ENCODE results near the gene KIF5B. TPM values are rescaled to one million over a fixed set of nuclear protein-coding genes. Genes with fewer than 3 reads are reported as not detected.

Gene KIF5B
- total RNA-seq, 1 experiment from 2014 or later = 117 TPM

- Histone ChIP-seq H3K9me3 (ENCODE audit: control insufficient read depth in 1 of 2, insufficient read depth in 1 of 2, low read depth in 1 of 2, low read length in 2 of 2) (no peaks in the 10 kb centered on the region), H4K20me1 (ENCODE audit: insufficient read depth) (no peaks in the 10 kb centered on the region), H3K27me3 (ENCODE audit: insufficient read depth, low read length) (no peaks in the 10 kb centered on the region), H3K4me2 (ENCODE audit: low read length) (no peak overlapping the region), H3K9ac (ENCODE audit: low read length) (no peak overlapping the region), H3K79me2 (ENCODE audit: insufficient read depth, low read length) (no peaks in the 10 kb centered on the region), H3K4me1 (ENCODE audit: control insufficient read depth in 1 of 2, insufficient read depth in 2 of 2, low read length in 2 of 2) (no peaks in the 10 kb centered on the region), H3K4me3 (replicated peaks in 1 of 2; ENCODE audit: low read depth in 1 of 2, low read length in 2 of 2) (no peak overlapping the region), H3K36me3 (ENCODE audit: control insufficient read depth in 1 of 2, insufficient read depth in 2 of 2, low read length in 2 of 2) (no peaks in the 10 kb centered on the region), H3K9me2 (ENCODE audit: insufficient read depth) (no peaks in the 10 kb centered on the region), H3K27ac (ENCODE audit: low read depth, low read length) (no peak overlapping the region), H2AFZ (ENCODE audit: low read depth, low read length, poor library complexity, severe bottlenecking) (no peak overlapping the region)
- TF ChIP-seq ZFX (IDR thresholded peaks at IDR 0.05) (no peak), CEBPB (IDR thresholded peaks at IDR 0.05; ENCODE audit: low read depth) (peak; percentile 24; the same call in 1 of the 2 replicates), SP1 (IDR thresholded peaks at IDR 0.05; ENCODE audit: low read depth) (no peak), POLR2A (IDR thresholded peaks at IDR 0.05; ENCODE audit: borderline replicate concordance, extremely low read depth, insufficient read depth, insufficient read length) (no peak), JUND (IDR thresholded peaks at IDR 0.05) (no peak), POLR2AphosphoS5 (IDR thresholded peaks at IDR 0.05; ENCODE audit: low read depth, low read length) (no peak)
- no TSS peak for BruUV-seq (replicated peaks)
- no peak for DNase-seq (ENCODE audit: low read depth, low spot score)
- ChIA-PET RAD21 (ENCODE audit: low non-redundant PET in 1 of 2, low total read pairs in 2 of 2, uncharacterized antibody in 2 of 2, unreplicated experiment in 2 of 2) (no interaction called here), POLR2A (no interaction called here), CTCF (no interaction called here)
- no peak for ATAC-seq
- intact Hi-C loops (cut with micrococcal nuclease) = no loop called here
Measured at GRCh38 chr10:32065856-32066255, 9.6 kb upstream of the KIF5B start.

DNA sequence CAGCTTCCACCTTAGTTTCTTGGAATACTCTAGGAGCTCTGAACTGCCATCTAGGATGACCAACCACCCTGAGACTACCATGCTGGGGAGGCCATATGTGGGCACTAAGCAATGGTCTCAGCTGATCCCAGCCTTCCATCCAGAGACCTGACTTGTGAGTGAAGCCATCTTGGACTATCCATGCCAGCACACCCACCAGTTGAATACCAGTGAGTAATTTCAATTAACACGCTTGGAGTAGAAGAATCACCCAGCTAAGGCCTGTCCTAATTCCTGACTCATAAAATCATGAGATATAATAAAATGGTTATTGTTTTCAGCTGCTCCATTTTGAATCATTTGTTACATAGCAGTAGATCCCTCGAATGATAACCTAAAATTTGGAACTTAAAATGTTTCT lies 5.2 kb upstream of the KIF5B start:
- intact Hi-C loops (cut with micrococcal nuclease) = no loop called here
- ChIA-PET CTCF (no interaction called here), RAD21 (ENCODE audit: low non-redundant PET in 1 of 2, low total read pairs in 2 of 2, uncharacterized antibody in 2 of 2, unreplicated experiment in 2 of 2) (no interaction called here)

More for the DNA sequence above, 5.2 kb upstream of the KIF5B start:
- no peak for TF ChIP-seq EZH2 (IDR thresholded peaks at IDR 0.05)
- TF ChIP-seq CEBPB (IDR thresholded peaks at IDR 0.05; ENCODE audit: low read depth) = no peak
- no peak for TF ChIP-seq SIN3A (IDR thresholded peaks at IDR 0.05; ENCODE audit: low read depth)
- TF ChIP-seq EZH2phosphoT487 (IDR thresholded peaks at IDR 0.05; ENCODE audit: borderline replicate concordance) = no peak
- TF ChIP-seq TCF7L2 (IDR thresholded peaks at IDR 0.05; ENCODE audit: borderline replicate concordance, extremely low read depth, insufficient read depth, insufficient read length) = no peak
- no peak for TF ChIP-seq JUND (IDR thresholded peaks at IDR 0.05)
- TF ChIP-seq, protein P1, sequence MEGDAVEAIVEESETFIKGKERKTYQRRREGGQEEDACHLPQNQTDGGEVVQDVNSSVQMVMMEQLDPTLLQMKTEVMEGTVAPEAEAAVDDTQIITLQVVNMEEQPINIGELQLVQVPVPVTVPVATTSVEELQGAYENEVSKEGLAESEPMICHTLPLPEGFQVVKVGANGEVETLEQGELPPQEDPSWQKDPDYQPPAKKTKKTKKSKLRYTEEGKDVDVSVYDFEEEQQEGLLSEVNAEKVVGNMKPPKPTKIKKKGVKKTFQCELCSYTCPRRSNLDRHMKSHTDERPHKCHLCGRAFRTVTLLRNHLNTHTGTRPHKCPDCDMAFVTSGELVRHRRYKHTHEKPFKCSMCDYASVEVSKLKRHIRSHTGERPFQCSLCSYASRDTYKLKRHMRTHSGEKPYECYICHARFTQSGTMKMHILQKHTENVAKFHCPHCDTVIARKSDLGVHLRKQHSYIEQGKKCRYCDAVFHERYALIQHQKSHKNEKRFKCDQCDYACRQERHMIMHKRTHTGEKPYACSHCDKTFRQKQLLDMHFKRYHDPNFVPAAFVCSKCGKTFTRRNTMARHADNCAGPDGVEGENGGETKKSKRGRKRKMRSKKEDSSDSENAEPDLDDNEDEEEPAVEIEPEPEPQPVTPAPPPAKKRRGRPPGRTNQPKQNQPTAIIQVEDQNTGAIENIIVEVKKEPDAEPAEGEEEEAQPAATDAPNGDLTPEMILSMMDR (IDR thresholded peaks at IDR 0.05 in 2 of 3, conservative IDR thresholded peaks at IDR 0.05 in 1 of 3; ENCODE audit: borderline replicate concordance in 1 of 3, insufficient read depth in 1 of 3, low read depth in 2 of 3, low read length in 2 of 3) = no peak
- TF ChIP-seq, protein P2, sequence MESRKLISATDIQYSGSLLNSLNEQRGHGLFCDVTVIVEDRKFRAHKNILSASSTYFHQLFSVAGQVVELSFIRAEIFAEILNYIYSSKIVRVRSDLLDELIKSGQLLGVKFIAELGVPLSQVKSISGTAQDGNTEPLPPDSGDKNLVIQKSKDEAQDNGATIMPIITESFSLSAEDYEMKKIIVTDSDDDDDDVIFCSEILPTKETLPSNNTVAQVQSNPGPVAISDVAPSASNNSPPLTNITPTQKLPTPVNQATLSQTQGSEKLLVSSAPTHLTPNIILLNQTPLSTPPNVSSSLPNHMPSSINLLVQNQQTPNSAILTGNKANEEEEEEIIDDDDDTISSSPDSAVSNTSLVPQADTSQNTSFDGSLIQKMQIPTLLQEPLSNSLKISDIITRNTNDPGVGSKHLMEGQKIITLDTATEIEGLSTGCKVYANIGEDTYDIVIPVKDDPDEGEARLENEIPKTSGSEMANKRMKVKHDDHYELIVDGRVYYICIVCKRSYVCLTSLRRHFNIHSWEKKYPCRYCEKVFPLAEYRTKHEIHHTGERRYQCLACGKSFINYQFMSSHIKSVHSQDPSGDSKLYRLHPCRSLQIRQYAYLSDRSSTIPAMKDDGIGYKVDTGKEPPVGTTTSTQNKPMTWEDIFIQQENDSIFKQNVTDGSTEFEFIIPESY (IDR thresholded peaks at IDR 0.05; ENCODE audit: extremely low read depth, insufficient replicate concordance, low read length) = no peak
- DNase-seq (ENCODE audit: low read depth, low spot score) (no peak), ATAC-seq (no peak)
- H3K9ac ChIP-seq (ENCODE audit: low read length) = no peak overlapping the region
- H3K27me3 ChIP-seq (ENCODE audit: insufficient read depth, low read length) = no peaks in the 10 kb centered on the region
- no peak overlapping the region for H2AFZ ChIP-seq (ENCODE audit: low read depth, low read length, poor library complexity, severe bottlenecking)
- H3K36me3 ChIP-seq (ENCODE audit: control insufficient read depth in 1 of 2, insufficient read depth in 2 of 2, low read length in 2 of 2) = no peaks in the 10 kb centered on the region
- H3K4me3 ChIP-seq (replicated peaks in 1 of 2; ENCODE audit: low read depth in 1 of 2, low read length in 2 of 2) = no peak overlapping the region
- H3K9me3 ChIP-seq (ENCODE audit: control insufficient read depth in 1 of 2, insufficient read depth in 1 of 2, low read depth in 1 of 2, low read length in 2 of 2) = no peaks in the 10 kb centered on the region
- no peaks in the 10 kb centered on the region for H3K9me2 ChIP-seq (ENCODE audit: insufficient read depth)
- BruUV-seq (replicated peaks) = no TSS peak
- no peaks in the 10 kb centered on the region for H4K20me1 ChIP-seq (ENCODE audit: insufficient read depth)
- H3K27ac ChIP-seq (ENCODE audit: low read depth, low read length) = no peak overlapping the region
- no peak overlapping the region for H3K4me2 ChIP-seq (ENCODE audit: low read length)
- H3K4me1 ChIP-seq (ENCODE audit: control insufficient read depth in 1 of 2, insufficient read depth in 2 of 2, low read length in 2 of 2) = peaks cover 3 to 10% of the 10 kb centered on the region in 2 experiments; a peak in 3 of 4 replicates
- POLR2A ChIA-PET = no interaction called here
- no peaks in the 10 kb centered on the region for H3K79me2 ChIP-seq (ENCODE audit: insufficient read depth, low read length)

All from HCT116 (cell line).